Measurements from ENCODE around the gene ANKRD27. TPM values are rescaled to one million over a fixed set of nuclear protein-coding genes. Genes with fewer than 3 reads are reported as not detected.
"Not testable (repeated sequence)": the region's sequence is repeated elsewhere in the genome, so short reads cannot be mapped to it uniquely, and the experiment has no call there.

ANKRD27 gene
- total RNA-seq, 1 experiment from 2014 or later, result 55.5 TPM

DNA sequence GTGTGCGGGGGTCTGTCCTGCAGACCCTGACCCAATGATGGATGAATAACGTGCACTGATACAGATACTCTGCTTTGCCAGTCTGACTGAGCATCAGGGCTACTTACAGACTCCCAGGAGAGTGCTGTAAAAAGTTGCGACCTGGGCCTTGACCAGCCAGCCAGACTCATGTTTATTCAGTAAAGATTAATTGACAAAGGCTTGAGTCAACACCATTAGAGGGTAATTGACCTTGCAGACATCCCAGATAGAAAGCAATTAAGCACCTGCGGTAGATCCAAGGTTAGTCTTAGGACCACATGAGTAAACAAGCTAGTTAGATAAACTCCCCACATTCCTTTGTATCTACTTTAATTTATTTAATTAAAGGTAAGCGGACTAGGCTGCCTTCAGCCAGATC is 27.0 kb upstream of the ANKRD27 start:
- H3K27me3 ChIP-seq (ENCODE audit: insufficient read depth, low read depth), result no peaks in the 10 kb centered on the region
- peaks cover 19% of the 10 kb centered on the region; the same call in 1 of the 2 replicates for H3K9me3 ChIP-seq (ENCODE audit: insufficient read depth, low read depth)
- DNase-seq, result no peak
- TF ChIP-seq CTCF (conservative IDR thresholded peaks at IDR 0.05) (no peak), EZH2 (IDR thresholded peaks at IDR 0.05; ENCODE audit: low read depth) (no peak)
- no peak overlapping the region for H3K4me2 ChIP-seq
- CTCF ChIA-PET, result no interaction called here
- intact Hi-C loops (cut with micrococcal nuclease; ENCODE audit: unreplicated experiment), result no loop called here
- peaks cover 52% of the 10 kb centered on the region for H3K36me3 ChIP-seq (ENCODE audit: low read depth)
- H3K79me2 ChIP-seq (ENCODE audit: low read depth), result peaks cover 94% of the 10 kb centered on the region
- no peaks in the 10 kb centered on the region for H3K9me2 ChIP-seq (ENCODE audit: insufficient read depth)
- H3K4me1 ChIP-seq (replicated peaks; ENCODE audit: insufficient read depth), result peaks cover 6% of the 10 kb centered on the region; the same call in 1 of the 2 replicates
- H3K4me3 ChIP-seq, result no peak overlapping the region
- no TSS peak for BruUV-seq (replicated peaks)
- POLR2A ChIA-PET (ENCODE audit: unreplicated experiment), result no interaction called here
- peaks cover 11% of the 10 kb centered on the region; the same call in 1 of the 2 replicates for H3F3A ChIP-seq (ENCODE audit: insufficient read depth, low read depth)
- peaks cover 15% of the 10 kb centered on the region for H4K20me1 ChIP-seq (ENCODE audit: insufficient read depth)
- no peak overlapping the region for H2AFZ ChIP-seq
- no peak overlapping the region for H3K27ac ChIP-seq

- H3K9me2 ChIP-seq (ENCODE audit: insufficient read depth); DNase-seq; H3K4me3 ChIP-seq; H3K27ac ChIP-seq; CTCF ChIA-PET; H3K4me2 ChIP-seq; intact Hi-C loops (cut with micrococcal nuclease; ENCODE audit: unreplicated experiment); H4K20me1 ChIP-seq (ENCODE audit: insufficient read depth); H3K4me1 ChIP-seq (replicated peaks; ENCODE audit: insufficient read depth); H2AFZ ChIP-seq; H3K27me3 ChIP-seq (ENCODE audit: insufficient read depth, low read depth); BruUV-seq (replicated peaks): not testable (repeated sequence)
- H3F3A ChIP-seq (ENCODE audit: insufficient read depth, low read depth), result peaks cover 11% of the 10 kb centered on the region; the same call in 1 of the 2 replicates
- H3K36me3 ChIP-seq (ENCODE audit: low read depth), result peaks cover 50% of the 10 kb centered on the region
- H3K9me3 ChIP-seq (ENCODE audit: insufficient read depth, low read depth), result peaks cover 19% of the 10 kb centered on the region; the same call in 1 of the 2 replicates
- H3K79me2 ChIP-seq (ENCODE audit: low read depth), result peaks cover 94% of the 10 kb centered on the region
- POLR2A ChIA-PET (ENCODE audit: unreplicated experiment), result interaction anchor here (1.1 kb wide), 1 partner anchor 8 kb away, joined by 8 read pairs; no protein-coding TSS in a partner anchor
Observed at GRCh38 chr19:32700129-32700528, 25.1 kb upstream of the ANKRD27 start.

GRCh38 chr19:32696771-32697170 is 21.8 kb upstream of the ANKRD27 start:
- DNase-seq; H3K27ac ChIP-seq; H3K9me2 ChIP-seq (ENCODE audit: insufficient read depth); H3K4me2 ChIP-seq; H3K4me3 ChIP-seq; H3K9me3 ChIP-seq (ENCODE audit: insufficient read depth, low read depth); H2AFZ ChIP-seq; POLR2A ChIA-PET (ENCODE audit: unreplicated experiment); BruUV-seq (replicated peaks); H3K27me3 ChIP-seq (ENCODE audit: insufficient read depth, low read depth): not testable (repeated sequence)
- Histone ChIP-seq H3K36me3 (ENCODE audit: low read depth) (peaks cover 23% of the 10 kb centered on the region), H3K79me2 (ENCODE audit: low read depth) (peaks cover 93% of the 10 kb centered on the region), H4K20me1 (ENCODE audit: insufficient read depth) (peaks cover 21% of the 10 kb centered on the region), H3K4me1 (replicated peaks; ENCODE audit: insufficient read depth) (peaks cover 28% of the 10 kb centered on the region), H3F3A (ENCODE audit: insufficient read depth, low read depth) (peaks cover 28% of the 10 kb centered on the region; the same call in 1 of the 2 replicates)
- CTCF ChIA-PET, result interaction anchor here (0.6 kb wide), 1 partner anchor 276 kb away, joined by 3 read pairs; the partner anchor contains the start of gene FAAP24
- intact Hi-C loops (cut with micrococcal nuclease; ENCODE audit: unreplicated experiment), result loop anchor here (10.0 kb wide), 1 partner anchor 478 kb away; no protein-coding TSS in a partner anchor

- H2AFZ ChIP-seq; H3K27ac ChIP-seq; H3K9me2 ChIP-seq (ENCODE audit: insufficient read depth); H3K9me3 ChIP-seq (ENCODE audit: insufficient read depth, low read depth); H3K27me3 ChIP-seq (ENCODE audit: insufficient read depth, low read depth); H3K4me2 ChIP-seq; POLR2A ChIA-PET (ENCODE audit: unreplicated experiment); BruUV-seq (replicated peaks); H3K4me3 ChIP-seq; CTCF ChIA-PET; DNase-seq: not testable (repeated sequence)
- peaks cover 18% of the 10 kb centered on the region for H3K36me3 ChIP-seq (ENCODE audit: low read depth)
- intact Hi-C loops (cut with micrococcal nuclease; ENCODE audit: unreplicated experiment), result loop anchor here (10.0 kb wide), 1 partner anchor 479 kb away; no protein-coding TSS in a partner anchor
- H3F3A ChIP-seq (ENCODE audit: insufficient read depth, low read depth), result peaks cover 21% of the 10 kb centered on the region; the same call in 1 of the 2 replicates
- peaks cover 80% of the 10 kb centered on the region for H3K79me2 ChIP-seq (ENCODE audit: low read depth)
- peaks cover 21% of the 10 kb centered on the region for H4K20me1 ChIP-seq (ENCODE audit: insufficient read depth)
- peaks cover 31% of the 10 kb centered on the region for H3K4me1 ChIP-seq (replicated peaks; ENCODE audit: insufficient read depth)
Observed at GRCh38 chr19:32695506-32695905, 20.5 kb upstream of the ANKRD27 start.

DNA sequence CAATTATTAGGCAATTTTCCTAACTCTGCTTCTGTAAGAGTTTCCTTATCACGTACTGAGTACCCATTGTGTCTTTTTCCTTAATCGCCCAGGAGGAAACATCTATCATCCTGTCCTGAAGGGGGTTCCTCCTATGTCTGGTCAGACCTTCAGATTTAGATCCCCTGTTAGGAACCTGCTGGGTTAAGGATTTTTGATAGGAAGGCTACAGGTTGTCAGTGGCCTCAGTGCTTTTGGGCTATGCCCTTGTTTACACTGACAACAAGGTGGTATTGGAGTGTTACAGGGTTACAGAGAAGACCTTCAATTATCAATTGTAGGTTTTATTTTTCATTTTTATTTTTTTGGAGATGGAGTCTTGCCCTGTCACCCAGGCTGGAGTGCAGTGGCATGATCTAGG is 19.9 kb upstream of the ANKRD27 start:
- POLR2A ChIA-PET (ENCODE audit: unreplicated experiment); CTCF ChIA-PET; DNase-seq; H3K27ac ChIP-seq; H3K27me3 ChIP-seq (ENCODE audit: insufficient read depth, low read depth); H2AFZ ChIP-seq; BruUV-seq (replicated peaks); H3K9me2 ChIP-seq (ENCODE audit: insufficient read depth); H3K9me3 ChIP-seq (ENCODE audit: insufficient read depth, low read depth): not testable (repeated sequence)
- Histone ChIP-seq H3K4me3 (peak overlapping the region; percentile 85; the same call in 1 of the 2 replicates), H4K20me1 (ENCODE audit: insufficient read depth) (peaks cover 21% of the 10 kb centered on the region), H3K4me2 (peak overlapping the region; percentile 88), H3K4me1 (replicated peaks; ENCODE audit: insufficient read depth) (peaks cover 35% of the 10 kb centered on the region), H3K36me3 (ENCODE audit: low read depth) (peaks cover 14% of the 10 kb centered on the region), H3K79me2 (ENCODE audit: low read depth) (peaks cover 73% of the 10 kb centered on the region), H3F3A (ENCODE audit: insufficient read depth, low read depth) (peaks cover 17% of the 10 kb centered on the region; the same call in 1 of the 2 replicates)
- intact Hi-C loops (cut with micrococcal nuclease; ENCODE audit: unreplicated experiment), result loop anchor here (5.0 to 10.0 kb wide), 2 partner anchors 277 to 480 kb away; partner anchors contain the start of genes CEP89 and FAAP24

GRCh38 chr19:32694316-32694715 is 19.3 kb upstream of the ANKRD27 start:
- Histone ChIP-seq H3K4me3 (peak overlapping the region; percentile 85), H4K20me1 (ENCODE audit: insufficient read depth) (peaks cover 21% of the 10 kb centered on the region), H3K79me2 (ENCODE audit: low read depth) (peaks cover 68% of the 10 kb centered on the region), H3K4me1 (replicated peaks; ENCODE audit: insufficient read depth) (peaks cover 35% of the 10 kb centered on the region), H3K27ac (peak overlapping the region; percentile 68), H3F3A (ENCODE audit: insufficient read depth, low read depth) (peaks cover 17% of the 10 kb centered on the region; the same call in 1 of the 2 replicates), H3K4me2 (peak overlapping the region; percentile 88)
- H2AFZ ChIP-seq; POLR2A ChIA-PET (ENCODE audit: unreplicated experiment); CTCF ChIA-PET; H3K36me3 ChIP-seq (ENCODE audit: low read depth); H3K9me3 ChIP-seq (ENCODE audit: insufficient read depth, low read depth); H3K9me2 ChIP-seq (ENCODE audit: insufficient read depth); BruUV-seq (replicated peaks); H3K27me3 ChIP-seq (ENCODE audit: insufficient read depth, low read depth): not testable (repeated sequence)
- peak in 1 of 2 experiments; percentile 68 for DNase-seq
- intact Hi-C loops (cut with micrococcal nuclease; ENCODE audit: unreplicated experiment), result loop anchor here (5.0 to 10.0 kb wide), 2 partner anchors 278 to 480 kb away; partner anchors contain the start of genes CEP89 and FAAP24

All from PC-9 (cell line).